Transverse colon (tissue), 4 donors: Measurements from ENCODE around the gene COL1A1. TPM values are rescaled to one million over a fixed set of nuclear protein-coding genes. Genes with fewer than 3 reads are reported as not detected.

Source experiments
- DNase-seq: peaks from one replicate; pipeline ENCODE4 v3.0.0-alpha.2; 2019
- H3K27ac ChIP-seq, 4 donors: fragments of 200-600 bp; sonication (generic); 2 replicates each; pipeline ENCODE4 v1.5.1; 2016 to 2018; ENCODE audit warnings: inconsistent platforms in 4 of 4
- H3K27me3 ChIP-seq: fragments of 200-600 bp; sonication (generic); 2 replicates; pipeline ENCODE4 v1.5.1; 2017; ENCODE audit warnings: inconsistent platforms
- H3K36me3 ChIP-seq, 4 donors: fragments of 200-600 bp; sonication (generic); 2 replicates each; pipeline ENCODE4 v1.5.1; 2017 to 2019; ENCODE audit warnings: inconsistent platforms in 4 of 4
- H3K4me1 ChIP-seq, 4 donors: fragments of 200-600 bp; sonication (generic); 2 replicates each; pipeline ENCODE4 v1.5.1; 2017 to 2020; ENCODE audit warnings: inconsistent platforms in 4 of 4
- H3K4me3 ChIP-seq, 4 donors: fragments of 200-600 bp; sonication (generic); 1 replicate in 1 of 4; 2 replicates in 3 of 4; pipeline versions ENCODE4 v1.5.1 to v1.6.1; 2017 to 2019; ENCODE audit warnings: inconsistent platforms in 4 of 4
- H3K9me3 ChIP-seq, 2 donors: fragments of 200-600 bp; sonication (generic); 2 replicates each; pipeline ENCODE4 v1.5.1; 2017 to 2019; ENCODE audit warnings: inconsistent platforms in 2 of 2
- CTCF ChIP-seq, 5 experiments: fragments of 200-600 bp in 3 of 5; fragments of 450-650 bp in 2 of 5; sonication (generic) in 3 of 5; IDR thresholded peaks; 1 replicate in 2 of 5; 2 replicates in 3 of 5; pipeline ENCODE4 v1.5.1; 2016 to 2017; ENCODE audit warnings: antibody characterized with exemption in 5 of 5, inconsistent platforms in 3 of 5, mild to moderate bottlenecking in 2 of 5, moderate library complexity in 1 of 5
- EP300 ChIP-seq: sonication (generic); formaldehyde crosslinking; IDR thresholded peaks from one replicate; pipeline ENCODE4 v1.6.1; 2017; ENCODE audit warnings: antibody characterized with exemption, low read depth
- POLR2A ChIP-seq: fragments of 450-650 bp; IDR thresholded peaks from one replicate; pipeline ENCODE4 v1.6.1; 2016; ENCODE audit warnings: antibody characterized with exemption, mild to moderate bottlenecking, moderate library complexity
- POLR2AphosphoS5 ChIP-seq, 3 donors: sonication (generic); formaldehyde crosslinking; IDR thresholded peaks; one replicate each; pipeline ENCODE4 v1.6.1; 2016; ENCODE audit warnings: antibody characterized with exemption in 3 of 3
- WGBS, 2 donors: methylation state at CpG; one replicate each; pipeline ENCODE4 v1.1.5; 2018; ENCODE audit warnings: low coverage in 1 of 2; 5-methylcytosine and 5-hydroxymethylcytosine counted together
- in situ Hi-C, 4 donors: fragments of 200-750 bp; cut with MboI; loops; one replicate each; pipeline versions ENCODE4 v1.15.0 to v1.15.1; 2017; ENCODE audit warnings: low sequenced_read_pairs in 3 of 4, low pct_ligation_motif_present in 1 of 4, low pct_unique_long_range_greater_than_20kb in 1 of 4
- intact Hi-C: fragments of 100-400 bp; cut with DNase I; formaldehyde crosslinking; loops from one replicate; pipeline ENCODE4 v1.15.1; 2023; ENCODE audit warnings: low total_unique reads
- total RNA-seq, 4 donors: library from RNA; depleted of rRNA; stranded (reverse); fragments of >200 nt; gene quantifications; one replicate each; pipeline ENCODE4 v1.1.0, GENCODE V29; 2016

The COL1A1 gene
- total RNA-seq, 4 donors from 2014 or later: 13.0 to 210 (median 79.8) TPM

DNA sequence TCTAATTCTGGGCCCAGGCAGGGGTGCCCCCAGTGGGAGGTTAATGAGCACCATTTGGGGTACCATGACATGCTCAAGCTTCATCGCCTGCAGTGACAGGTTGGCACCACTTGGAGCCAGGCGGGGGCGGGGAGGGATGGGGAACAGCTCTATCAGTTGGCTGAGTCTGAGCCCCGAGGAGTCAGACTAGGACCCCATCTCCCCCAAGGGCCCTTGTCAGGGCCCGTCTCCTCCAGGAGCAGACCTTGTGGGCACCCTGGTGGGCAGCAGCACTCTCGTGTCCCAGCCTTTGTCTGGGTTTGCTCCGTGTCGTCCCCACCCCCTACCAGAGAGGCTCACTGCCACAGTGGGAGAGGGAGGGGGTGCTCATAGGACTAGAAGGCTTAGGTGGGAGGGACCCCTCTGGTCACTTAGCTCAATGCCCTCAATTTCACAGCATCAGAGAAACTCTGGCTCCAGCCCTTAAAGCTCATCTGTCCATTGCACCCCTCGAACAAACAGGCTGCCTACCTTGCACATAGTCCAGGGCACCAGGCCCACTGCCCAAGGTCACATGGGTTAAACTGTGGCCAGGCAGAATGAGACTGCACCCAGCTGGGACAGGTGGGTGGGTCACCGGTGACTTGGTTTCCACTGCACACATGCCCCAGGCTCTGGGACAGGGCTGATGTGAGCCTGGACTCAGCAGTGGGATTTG, 55.1 kb downstream of the COL1A1 start:
- WGBS, 2 donors: 63% methylated on average over 9 of the region's 10 CpGs; no CpG with 5 or more reads in 1 of the 2 donors
- Histone ChIP-seq H3K4me1 (peaks cover 22 to 51% (median 39%) of the 10 kb centered on the region in 4 donors), H3K4me3 (peak overlapping the region in 1 of 4 donors; percentile 88), H3K27me3 (no peaks in the 10 kb centered on the region), H3K36me3 (peaks cover 0 to 7% (median 0%) of the 10 kb centered on the region in 4 donors), H3K9me3 (no peaks in the 10 kb centered on the region), H3K27ac (peak overlapping the region; percentile 92 to 98 (median 95))
- no peak for TF ChIP-seq POLR2AphosphoS5 (IDR thresholded peaks at IDR 0.05)
- TF ChIP-seq POLR2A: no peak
- TF ChIP-seq CTCF (IDR thresholded peaks at IDR 0.05): no peak
- TF ChIP-seq EP300: no peak
- in situ Hi-C loops: no loop called here
- intact Hi-C loops: no loop called here
- DNase-seq: no peak

GRCh38 chr17:50145532-50146229, 55.8 kb downstream of the COL1A1 start:
- Histone ChIP-seq H3K27ac (no peak overlapping the region), H3K9me3 (no peaks in the 10 kb centered on the region), H3K4me3 (no peak overlapping the region), H3K4me1 (peaks cover 23 to 47% (median 38%) of the 10 kb centered on the region in 4 donors), H3K36me3 (peaks cover 0 to 12% (median 0%) of the 10 kb centered on the region in 4 donors), H3K27me3 (no peaks in the 10 kb centered on the region)
- in situ Hi-C loops: no loop called here
- 65 to 66% methylated on average over 4 to 10 of the region's 11 CpGs for WGBS, 2 donors
- TF ChIP-seq POLR2A: no peak
- TF ChIP-seq CTCF (IDR thresholded peaks at IDR 0.05): no peak
- TF ChIP-seq POLR2AphosphoS5 (IDR thresholded peaks at IDR 0.05): no peak
- no peak for TF ChIP-seq EP300
- intact Hi-C loops: no loop called here
- DNase-seq: no peak

GRCh38 chr17:50144845-50145531, 56.4 kb downstream of the COL1A1 start:
- Histone ChIP-seq H3K36me3 (peaks cover 0 to 13% (median 0%) of the 10 kb centered on the region in 4 donors), H3K9me3 (no peaks in the 10 kb centered on the region), H3K4me1 (peaks cover 26 to 54% (median 38%) of the 10 kb centered on the region in 4 donors), H3K27me3 (no peaks in the 10 kb centered on the region), H3K27ac (no peak overlapping the region), H3K4me3 (no peak overlapping the region)
- TF ChIP-seq CTCF (IDR thresholded peaks at IDR 0.05) (no peak), EP300 (no peak), POLR2A (no peak), POLR2AphosphoS5 (IDR thresholded peaks at IDR 0.05) (no peak)
- intact Hi-C loops: no loop called here
- in situ Hi-C loops: no loop called here
- WGBS, 2 donors: 70 to 81% methylated on average over 2 to 16 of the region's 16 CpGs
- DNase-seq: no peak

- Histone ChIP-seq H3K27me3 (no peaks in the 10 kb centered on the region), H3K27ac (no peak overlapping the region), H3K4me3 (no peak overlapping the region), H3K4me1 (peaks cover 26 to 51% (median 36%) of the 10 kb centered on the region in 4 donors), H3K36me3 (peaks cover 0 to 16% (median 2%) of the 10 kb centered on the region in 4 donors), H3K9me3 (no peaks in the 10 kb centered on the region)
- DNase-seq: no peak
- intact Hi-C loops (no loop called here), in situ Hi-C loops (no loop called here)
- WGBS, 2 donors: 67 to 73% methylated on average over 1 to 6 of the region's 6 CpGs
- TF ChIP-seq POLR2AphosphoS5 (IDR thresholded peaks at IDR 0.05) (no peak), CTCF (IDR thresholded peaks at IDR 0.05) (no peak), POLR2A (no peak), EP300 (no peak)
These were observed 57.1 kb downstream of the COL1A1 start for GRCh38 chr17:50144355-50144754.
